Neural crest cell (in vitro differentiated cells): Measurements from ENCODE around the gene AP3S2. TPM values are rescaled to one million over a fixed set of nuclear protein-coding genes. Genes with fewer than 3 reads are reported as not detected.

ENCODE experiments used
- DNase-seq: peaks from one replicate; pipeline ENCODE4 v3.0.0; 2021; ENCODE audit warnings: low read depth, mixed read lengths, low spot score
- H3K27ac Mint-ChIP-seq: one replicate; pipeline ENCODE4 v1.8.0; 2021; ENCODE audit warnings: mild to moderate bottlenecking, mixed read lengths; ENCODE audit not compliant: unreplicated experiment
- H3K27me3 Mint-ChIP-seq: 2 replicates; pipeline ENCODE4 v1.8.0; 2021; ENCODE audit warnings: low read depth, mild to moderate bottlenecking, mixed read lengths
- H3K36me3 Mint-ChIP-seq: 2 replicates; pipeline ENCODE4 v1.8.0; 2021; ENCODE audit warnings: low read depth, mild to moderate bottlenecking, mixed read lengths
- H3K4me1 Mint-ChIP-seq: 2 replicates; pipeline ENCODE4 v1.8.0; 2021; ENCODE audit warnings: mixed read lengths
- H3K4me3 Mint-ChIP-seq: one replicate; pipeline ENCODE4 v1.8.0; 2021; ENCODE audit warnings: mild to moderate bottlenecking, mixed read lengths
- H3K9me3 Mint-ChIP-seq: 2 replicates; pipeline ENCODE4 v1.8.0; 2021; ENCODE audit warnings: mixed read lengths
- CTCF ChIP-seq: fragments of 200-600 bp; sonication (generic); conservative IDR thresholded peaks from 2 replicates; pipeline ENCODE4 v1.5.0; 2021; ENCODE audit warnings: antibody characterized with exemption, mild to moderate bottlenecking
- total RNA-seq: library from RNA; stranded (reverse); gene quantifications from 2 replicates; pipeline ENCODE4 v1.2.1, GENCODE V29; 2021

AP3S2 gene
- total RNA-seq, 1 donor from 2014 or later, result 31.6 TPM

- no peaks in the 10 kb centered on the region for H3K9me3 Mint-ChIP-seq
- TF ChIP-seq CTCF, result no peak
- no peak overlapping the region for H3K4me3 Mint-ChIP-seq
- no peaks in the 10 kb centered on the region for H3K36me3 Mint-ChIP-seq
- H3K27ac Mint-ChIP-seq, result no peak overlapping the region
- DNase-seq, result no peak
- peaks cover 2% of the 10 kb centered on the region for H3K27me3 Mint-ChIP-seq
- no peaks in the 10 kb centered on the region for H3K4me1 Mint-ChIP-seq
These were observed 86.9 kb downstream of the AP3S2 start for GRCh38 chr15:89806559-89807550.

- Mint-ChIP-seq H3K27me3 (no peaks in the 10 kb centered on the region), H3K36me3 (no peaks in the 10 kb centered on the region), H3K27ac (no peak overlapping the region), H3K4me3 (no peak overlapping the region), H3K9me3 (no peaks in the 10 kb centered on the region), H3K4me1 (no peaks in the 10 kb centered on the region)
- DNase-seq, result no peak
- no peak for TF ChIP-seq CTCF
These were observed 87.6 kb downstream of the AP3S2 start for GRCh38 chr15:89806210-89806558.

- H3K4me1 Mint-ChIP-seq, result no peaks in the 10 kb centered on the region
- no peaks in the 10 kb centered on the region for H3K36me3 Mint-ChIP-seq
- no peak overlapping the region for H3K4me3 Mint-ChIP-seq
- no peaks in the 10 kb centered on the region for H3K27me3 Mint-ChIP-seq
- no peak overlapping the region for H3K27ac Mint-ChIP-seq
- no peaks in the 10 kb centered on the region for H3K9me3 Mint-ChIP-seq
- no peak for DNase-seq
- no peak for TF ChIP-seq CTCF
These were observed 88.3 kb downstream of the AP3S2 start for GRCh38 chr15:89805241-89806209.

GRCh38 chr15:89803941-89804800 lies 89.6 kb downstream of the AP3S2 start:
- H3K36me3 Mint-ChIP-seq, result no peaks in the 10 kb centered on the region
- H3K9me3 Mint-ChIP-seq, result no peaks in the 10 kb centered on the region
- H3K4me1 Mint-ChIP-seq, result no peaks in the 10 kb centered on the region
- no peaks in the 10 kb centered on the region for H3K27me3 Mint-ChIP-seq
- peak overlapping the region; percentile 57 for H3K27ac Mint-ChIP-seq
- DNase-seq, result no peak
- TF ChIP-seq CTCF, result no peak
- no peak overlapping the region for H3K4me3 Mint-ChIP-seq
